Endothelial cell of umbilical vein (primary cell): Measurements from ENCODE around the gene TMPRSS9.

ENCODE experiments used
- CTCF ChIP-seq, 2 donors: IDR thresholded peaks; 1 replicate in 1 of 2; 2 replicates in 1 of 2; pipeline ENCODE4 v1.5.1; 2011; ENCODE audit warnings: low read length in 2 of 2, mild to moderate bottlenecking in 2 of 2, moderate library complexity in 2 of 2, control low read depth in 1 of 2, inconsistent platforms in 1 of 2, low read depth in 1 of 2; ENCODE audit not compliant: insufficient read depth in 1 of 2; ENCODE audit errors: extremely low read depth in 1 of 2
- EZH2 ChIP-seq: IDR thresholded peaks from 2 replicates; pipeline ENCODE4 v1.6.1; 2012; ENCODE audit warnings: borderline replicate concordance, low read depth, mild to moderate bottlenecking, moderate library complexity, low read length, inconsistent platforms; ENCODE audit not compliant: severe bottlenecking
- POLR2AphosphoS5 ChIP-seq: IDR thresholded peaks from 2 replicates; pipeline ENCODE4 v1.6.1; 2012; ENCODE audit warnings: low read depth, mild to moderate bottlenecking, control low read depth, low read length, moderate library complexity; ENCODE audit not compliant: insufficient read depth

- TF ChIP-seq EZH2: no peak
- TF ChIP-seq CTCF (IDR thresholded peaks at IDR 0.05; ENCODE audit: extremely low read depth in 1 of 2, insufficient read depth in 1 of 2, low read depth in 1 of 2, low read length in 2 of 2): no peak
- TF ChIP-seq POLR2AphosphoS5: no peak
Measured at GRCh38 chr19:2376784-2377519, 16.9 kb downstream of the TMPRSS9 start.
